Adipocyte (in vitro differentiated cells): ENCODE results near the gene RAB10.
A peak's percentile ranks its signal among the peaks of the same experiment; 100 is the strongest.

Experiments used
- DNase-seq: peaks from one replicate; pipeline ENCODE4 v3.0.0-alpha.2; 2015; ENCODE audit warnings: low read depth
- H3K27me3 ChIP-seq: replicated peaks from 2 replicates; pipeline ENCODE4 v1.7.0; 2013; ENCODE audit warnings: mild to moderate bottlenecking, low read length, moderate library complexity; ENCODE audit not compliant: control insufficient read depth, insufficient read depth
- H3K36me3 ChIP-seq: 2 replicates; pipeline ENCODE4 v1.7.0; 2013; ENCODE audit warnings: low read length, mild to moderate bottlenecking, moderate library complexity; ENCODE audit not compliant: control insufficient read depth, insufficient read depth, severe bottlenecking
- H3K4me1 ChIP-seq: 2 replicates; pipeline ENCODE4 v1.7.0; 2013; ENCODE audit warnings: mild to moderate bottlenecking, low read length, moderate library complexity; ENCODE audit not compliant: control insufficient read depth, insufficient read depth
- H3K4me3 ChIP-seq: 2 replicates; pipeline ENCODE4 v1.7.0; 2013; ENCODE audit warnings: mild to moderate bottlenecking, low read length, moderate library complexity
- H3K9ac ChIP-seq: 2 replicates; pipeline ENCODE4 v1.7.0; 2013; ENCODE audit warnings: mild to moderate bottlenecking, low read length, moderate library complexity
- H3K9me3 ChIP-seq: 2 replicates; pipeline ENCODE4 v1.7.0; 2013; ENCODE audit warnings: mild to moderate bottlenecking, low read length, moderate library complexity; ENCODE audit not compliant: control insufficient read depth

Gene RAB10

DNA sequence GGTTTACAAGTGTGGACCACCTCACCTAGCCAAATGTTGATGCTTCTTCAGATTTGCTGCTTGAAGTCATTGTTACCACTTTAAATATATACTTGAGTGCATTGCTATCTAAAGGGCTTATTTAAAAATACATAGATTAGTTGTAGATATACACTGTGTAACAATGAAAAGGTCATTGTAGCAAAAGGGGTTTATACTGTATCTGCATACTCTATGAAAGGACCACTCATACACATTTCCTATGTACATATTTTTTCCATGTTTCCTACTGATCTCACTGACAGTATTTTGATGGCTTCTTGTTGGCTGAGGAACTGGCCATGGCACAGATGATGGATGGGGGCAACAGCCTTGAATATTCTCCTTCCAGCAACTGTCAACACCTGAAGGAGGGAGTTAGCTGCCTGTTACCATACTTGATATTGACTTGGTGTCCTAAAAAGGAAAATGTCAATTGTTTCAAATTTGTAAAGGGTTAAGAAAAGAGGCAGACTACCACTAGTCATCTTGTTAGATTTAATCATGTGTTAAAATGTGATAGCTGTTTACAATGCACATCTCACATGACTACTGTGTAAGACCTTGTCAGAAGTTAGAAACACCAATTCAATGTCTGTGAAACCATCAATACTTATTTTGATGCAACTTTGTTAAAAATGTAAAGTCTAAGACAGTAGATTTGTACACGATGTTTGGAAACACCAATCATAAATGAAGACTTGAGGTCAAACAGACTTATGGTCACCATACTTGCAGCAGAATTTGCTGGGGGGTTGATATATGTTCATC is 33.5 kb downstream of the RAB10 start:
- no peak overlapping the region for H3K4me3 ChIP-seq
- H3K4me1 ChIP-seq: peaks cover 18% of the 10 kb centered on the region
- no peak for DNase-seq
- H3K27me3 ChIP-seq: no peaks in the 10 kb centered on the region
- H3K36me3 ChIP-seq: peaks cover 13% of the 10 kb centered on the region
- H3K9me3 ChIP-seq: no peaks in the 10 kb centered on the region
- H3K9ac ChIP-seq: no peak overlapping the region

DNA sequence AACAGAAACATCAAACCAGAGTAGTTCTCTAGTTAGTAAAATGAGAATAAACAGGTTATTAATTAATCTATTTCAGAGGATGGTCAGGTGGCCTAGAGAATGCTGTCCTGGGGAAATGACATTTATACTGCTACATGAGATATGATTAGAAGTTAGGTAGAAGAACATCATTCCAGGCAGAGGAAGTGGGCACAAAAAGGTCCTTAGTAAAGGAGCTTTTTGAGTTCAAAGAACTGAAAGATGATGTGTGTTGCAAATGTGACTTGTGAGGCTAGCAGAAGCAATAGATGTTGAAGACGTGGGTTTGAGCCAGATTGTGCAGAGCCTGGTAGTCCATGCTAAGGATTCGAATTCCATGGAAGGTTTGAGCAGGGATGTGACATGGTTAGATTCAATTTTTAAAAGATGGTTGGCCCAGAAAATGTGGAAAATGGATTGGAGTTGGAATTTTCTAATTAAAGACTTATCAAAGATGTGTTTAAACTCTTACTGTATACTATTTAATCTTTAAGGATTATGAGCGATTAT is 34.2 kb downstream of the RAB10 start:
- no peak for DNase-seq
- Histone ChIP-seq H3K27me3 (no peaks in the 10 kb centered on the region), H3K9ac (no peak overlapping the region), H3K4me1 (peaks cover 24% of the 10 kb centered on the region), H3K36me3 (peaks cover 13% of the 10 kb centered on the region), H3K9me3 (no peaks in the 10 kb centered on the region), H3K4me3 (no peak overlapping the region)

DNA sequence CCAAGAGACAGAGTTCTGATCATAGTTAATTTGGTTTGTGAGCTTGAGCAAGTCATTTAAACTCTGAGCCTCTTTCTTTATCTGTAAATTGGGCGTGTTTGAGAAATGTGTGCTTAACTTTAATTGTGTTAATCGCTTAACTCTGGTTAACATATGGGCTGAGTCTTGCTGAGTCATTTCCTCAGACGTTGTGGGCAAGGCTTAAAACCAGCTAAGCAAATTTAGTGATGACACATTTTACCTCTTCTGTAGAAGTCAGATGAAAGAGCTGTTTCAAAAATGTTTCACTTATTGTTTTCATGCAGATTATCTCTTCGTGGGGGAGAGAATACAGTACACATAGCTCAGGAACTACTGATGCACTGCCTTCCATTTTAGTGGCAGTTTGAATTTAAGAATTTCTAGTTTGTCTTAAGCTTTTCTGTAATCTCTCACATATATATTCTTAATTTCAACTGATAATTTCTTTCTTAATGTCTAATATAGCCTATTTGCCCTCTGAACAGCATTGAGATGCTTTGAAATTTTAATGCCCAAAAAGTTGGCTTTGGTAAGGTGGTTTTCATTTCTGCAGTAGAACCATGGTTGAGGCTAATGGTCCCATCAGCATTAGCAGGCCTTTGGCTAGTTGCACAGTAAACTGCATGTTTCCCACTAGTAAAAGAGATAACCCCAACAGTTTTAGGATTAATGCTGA is 34.9 kb downstream of the RAB10 start:
- peak overlapping the region; percentile 44 for H3K4me3 ChIP-seq
- H3K4me1 ChIP-seq: peaks cover 31% of the 10 kb centered on the region
- no peaks in the 10 kb centered on the region for H3K9me3 ChIP-seq
- peak; percentile 75 for DNase-seq
- H3K27me3 ChIP-seq: no peaks in the 10 kb centered on the region
- H3K36me3 ChIP-seq: peaks cover 13% of the 10 kb centered on the region
- no peak overlapping the region for H3K9ac ChIP-seq

DNA sequence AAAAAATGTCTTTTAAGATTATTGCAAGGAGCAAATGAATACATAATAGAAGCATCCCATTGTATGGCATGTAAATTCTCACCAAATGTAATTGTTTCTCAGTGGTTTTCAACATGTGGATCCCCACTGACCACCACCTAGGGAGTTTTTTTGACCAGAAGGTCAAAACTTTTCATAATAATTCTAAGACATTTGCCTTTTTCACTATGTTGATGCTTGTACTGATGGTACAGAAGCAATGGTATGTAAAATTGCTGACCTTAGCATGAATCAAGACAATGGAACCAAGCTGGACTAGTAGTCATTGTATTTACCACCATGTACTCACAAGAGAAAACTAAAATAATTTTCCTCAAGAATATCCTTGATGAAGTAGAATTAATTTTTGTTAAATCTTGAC is 36.8 kb downstream of the RAB10 start:
- no peaks in the 10 kb centered on the region for H3K9me3 ChIP-seq

DNA sequence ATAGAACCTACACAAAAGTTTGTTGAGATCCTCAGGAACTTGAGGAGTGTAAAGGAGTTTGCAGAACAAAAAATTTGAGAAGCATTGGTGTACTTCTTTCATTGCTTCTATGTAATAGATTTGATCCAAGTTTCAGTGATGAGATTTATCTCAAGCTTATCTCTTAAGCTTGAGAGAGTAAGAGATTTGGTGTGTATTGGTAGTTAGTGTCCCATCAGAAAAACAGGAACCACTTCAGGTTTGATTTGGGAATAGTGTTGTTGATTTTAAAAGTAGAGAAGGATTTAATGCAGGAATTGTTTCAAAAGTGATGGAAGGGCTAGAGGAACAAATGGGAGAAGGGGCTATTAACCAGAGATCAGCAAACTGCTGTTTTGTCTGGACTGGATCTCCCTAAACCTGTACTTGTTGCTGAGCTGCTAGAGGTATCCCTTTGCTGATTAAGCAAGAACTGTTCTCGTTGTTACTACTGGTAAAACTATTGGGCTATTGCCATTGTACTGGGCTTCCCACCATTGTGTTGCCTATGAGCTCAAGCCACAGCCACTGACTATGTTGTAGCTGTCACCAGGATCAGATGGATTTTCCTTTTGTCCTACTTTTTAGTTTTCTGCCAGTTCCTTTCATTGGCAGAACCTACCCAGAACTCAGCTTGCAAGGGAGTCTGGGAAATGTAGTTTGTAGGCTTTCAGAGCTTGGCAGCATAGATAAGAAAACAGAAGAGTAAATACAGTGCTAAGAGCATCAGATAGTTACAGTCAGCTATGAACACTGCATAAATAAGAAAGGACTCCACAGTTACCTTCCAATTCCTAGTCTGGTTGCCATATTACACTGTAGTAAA is 39.3 kb downstream of the RAB10 start:
- DNase-seq: no peak
- H3K4me1 ChIP-seq: peaks cover 28% of the 10 kb centered on the region
- no peak overlapping the region for H3K9ac ChIP-seq

More for the DNA sequence above, 36.8 kb downstream of the RAB10 start:
- H3K27me3 ChIP-seq: no peaks in the 10 kb centered on the region
- no peak overlapping the region for H3K4me3 ChIP-seq
- H3K36me3 ChIP-seq: peaks cover 10% of the 10 kb centered on the region
- H3K9ac ChIP-seq: no peak overlapping the region
- no peak for DNase-seq
- peaks cover 30% of the 10 kb centered on the region for H3K4me1 ChIP-seq

DNA sequence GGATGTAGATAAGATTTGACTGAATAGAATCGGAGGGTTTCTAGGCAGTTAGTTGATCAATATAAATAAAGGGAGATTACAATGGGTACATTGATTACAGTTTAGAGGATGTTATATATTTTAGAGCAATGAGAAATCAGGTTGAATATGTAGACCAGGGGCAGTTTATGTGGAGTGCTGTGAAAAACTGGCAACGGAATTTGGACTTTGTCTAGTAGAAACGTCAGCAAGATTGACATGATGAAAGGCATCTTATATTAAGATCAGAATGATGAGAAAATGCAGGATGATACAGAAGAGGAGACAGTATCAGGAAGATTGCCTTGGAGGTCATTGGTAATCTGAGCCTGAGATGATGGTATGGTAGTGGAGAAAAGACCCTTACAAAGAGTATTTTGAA is 39.9 kb downstream of the RAB10 start:
- DNase-seq: no peak
- Histone ChIP-seq H3K4me3 (no peak overlapping the region), H3K9ac (no peak overlapping the region), H3K9me3 (no peaks in the 10 kb centered on the region), H3K4me1 (peaks cover 21% of the 10 kb centered on the region), H3K27me3 (no peaks in the 10 kb centered on the region), H3K36me3 (no peaks in the 10 kb centered on the region)

More for the DNA sequence above, 39.3 kb downstream of the RAB10 start:
- no peaks in the 10 kb centered on the region for H3K9me3 ChIP-seq
- no peak overlapping the region for H3K4me3 ChIP-seq
- no peaks in the 10 kb centered on the region for H3K27me3 ChIP-seq
- no peaks in the 10 kb centered on the region for H3K36me3 ChIP-seq

DNA sequence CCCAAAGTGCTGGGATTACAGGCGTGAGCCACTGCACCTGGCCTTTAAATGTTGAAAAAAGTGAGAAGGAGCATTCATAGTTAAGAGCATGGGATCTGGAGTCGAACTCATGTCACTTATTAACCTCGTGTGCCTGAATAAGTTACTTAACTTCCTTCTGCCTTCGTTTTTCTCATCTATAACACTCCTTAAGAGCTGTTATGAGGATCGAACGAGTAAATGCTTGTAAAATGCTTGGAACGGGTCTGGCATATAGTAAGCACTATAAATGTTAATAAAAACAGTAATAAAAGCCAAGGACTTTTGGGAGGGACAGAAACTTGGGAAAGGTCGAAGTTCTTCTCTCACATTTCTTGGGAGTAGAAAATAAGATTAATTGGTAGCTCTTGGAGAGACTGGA is 40.8 kb downstream of the RAB10 start:
- H3K27me3 ChIP-seq: no peaks in the 10 kb centered on the region
- no peaks in the 10 kb centered on the region for H3K36me3 ChIP-seq
- H3K9ac ChIP-seq: no peak overlapping the region
- H3K9me3 ChIP-seq: no peaks in the 10 kb centered on the region
- peaks cover 17% of the 10 kb centered on the region for H3K4me1 ChIP-seq
- H3K4me3 ChIP-seq: no peak overlapping the region
- no peak for DNase-seq

DNA sequence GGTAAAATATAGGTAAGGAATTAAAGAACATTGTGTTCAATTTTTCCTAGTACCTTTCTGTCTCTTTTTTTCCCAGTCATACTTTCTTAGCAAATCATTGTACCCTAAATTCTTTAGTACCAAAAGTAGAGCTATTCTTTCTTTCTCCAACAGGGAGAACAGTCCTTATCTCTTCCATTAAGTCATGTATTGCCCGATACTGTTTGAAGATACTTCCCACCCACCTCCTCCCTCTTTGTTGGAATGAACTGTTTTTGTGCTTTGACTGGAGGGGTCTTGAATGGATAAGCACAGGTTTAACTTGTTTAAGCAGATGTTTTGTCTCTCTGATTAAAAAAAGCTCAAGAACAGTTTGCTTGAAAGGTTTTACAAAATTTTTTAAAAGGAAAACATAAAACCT is 41.3 kb downstream of the RAB10 start:
- Histone ChIP-seq H3K4me3 (no peak overlapping the region), H3K27me3 (no peaks in the 10 kb centered on the region), H3K9ac (no peak overlapping the region)

DNA sequence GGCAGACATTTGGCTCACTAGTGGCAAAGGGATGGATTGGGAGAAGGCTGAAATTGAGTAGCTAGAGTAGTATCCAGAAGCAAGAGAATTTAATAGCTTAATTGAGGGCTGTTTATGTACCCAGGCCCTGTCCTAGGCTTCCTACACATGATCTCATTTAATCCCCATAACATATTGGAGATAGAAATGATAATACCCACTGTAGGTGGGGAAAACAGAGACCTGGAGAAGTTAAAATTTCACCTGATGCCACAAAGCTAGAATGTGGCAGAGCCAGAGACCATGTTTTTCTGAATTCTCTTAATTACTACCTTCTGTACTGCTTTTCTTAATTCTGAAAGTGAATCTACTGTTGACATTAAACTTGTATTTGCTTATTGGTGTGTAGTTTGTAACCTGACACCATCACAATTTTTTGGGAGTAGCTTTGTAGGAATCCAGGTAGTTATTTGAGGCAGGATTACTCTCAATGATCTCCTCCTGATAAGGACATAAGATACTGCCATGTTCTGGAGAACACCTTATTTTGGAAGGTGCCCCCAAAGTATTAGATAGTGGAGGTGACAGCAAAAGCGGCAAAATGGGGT is 42.2 kb downstream of the RAB10 start:
- Histone ChIP-seq H3K4me3 (no peak overlapping the region), H3K36me3 (no peaks in the 10 kb centered on the region), H3K9me3 (no peaks in the 10 kb centered on the region), H3K9ac (no peak overlapping the region), H3K4me1 (peaks cover 17% of the 10 kb centered on the region), H3K27me3 (no peaks in the 10 kb centered on the region)
- no peak for DNase-seq

More for the DNA sequence above, 41.3 kb downstream of the RAB10 start:
- Histone ChIP-seq H3K9me3 (no peaks in the 10 kb centered on the region), H3K4me1 (peaks cover 17% of the 10 kb centered on the region), H3K36me3 (no peaks in the 10 kb centered on the region)
- DNase-seq: no peak

DNA sequence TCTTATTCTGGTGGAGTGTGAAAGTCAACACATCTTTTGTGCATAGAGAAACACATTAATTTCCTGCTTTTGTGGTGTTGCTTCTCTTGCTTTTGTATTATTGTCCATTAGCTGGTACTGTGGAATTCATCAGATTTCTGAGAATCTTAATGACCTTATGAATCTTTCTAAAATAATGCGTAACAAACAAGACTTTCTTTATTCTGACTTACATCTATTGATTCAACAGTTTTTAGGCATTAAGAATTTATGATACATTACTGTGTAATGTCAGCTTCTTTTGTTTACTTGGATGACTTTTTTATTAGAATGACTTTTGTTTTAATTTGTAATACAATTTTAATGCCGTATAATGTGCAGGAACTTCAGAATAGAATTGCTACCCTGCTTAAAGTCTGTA is 43.4 kb downstream of the RAB10 start:
- Histone ChIP-seq H3K4me1 (peaks cover 17% of the 10 kb centered on the region), H3K9me3 (no peaks in the 10 kb centered on the region), H3K36me3 (no peaks in the 10 kb centered on the region), H3K9ac (no peak overlapping the region), H3K4me3 (no peak overlapping the region), H3K27me3 (no peaks in the 10 kb centered on the region)
- DNase-seq: no peak
